KOPT-K1 (cell line): Measurements from ENCODE around the gene IL12RB2.
A peak's percentile ranks its signal among the peaks of the same experiment; 100 is the strongest.
"Not testable (repeated sequence)": the region's sequence is repeated elsewhere in the genome, so short reads cannot be mapped to it uniquely, and the experiment has no call there.

ENCODE experiments used
- H3K27ac ChIP-seq: fragments of 200-600 bp; sonication (generic); 2 replicates; pipeline ENCODE4 v1.5.1; 2016; ENCODE audit warnings: antibody characterized with exemption, mild to moderate bottlenecking, low read depth, low read length; ENCODE audit not compliant: poor library complexity, severe bottlenecking
- H3K36me3 ChIP-seq: fragments of 200-600 bp; sonication (generic); 2 replicates; pipeline ENCODE4 v1.5.1; 2017; ENCODE audit warnings: antibody characterized with exemption, mild to moderate bottlenecking, low read length, moderate library complexity; ENCODE audit not compliant: insufficient read depth
- H3K9me3 ChIP-seq: fragments of 200-600 bp; sonication (generic); 2 replicates; pipeline ENCODE4 v1.5.1; 2017; ENCODE audit warnings: antibody characterized with exemption, low read length, mild to moderate bottlenecking; ENCODE audit not compliant: insufficient read depth, poor library complexity, severe bottlenecking

IL12RB2 gene

GRCh38 chr1:67393240-67393639 lies 85.6 kb downstream of the IL12RB2 start:
- Histone ChIP-seq H3K36me3 (no peaks in the 10 kb centered on the region; the same call in 1 of the 2 replicates), H3K9me3 (no peaks in the 10 kb centered on the region), H3K27ac (peak overlapping the region; percentile 56)

- peak overlapping the region; percentile 56 for H3K27ac ChIP-seq
- H3K36me3 ChIP-seq: no peaks in the 10 kb centered on the region; the same call in 1 of the 2 replicates
- no peaks in the 10 kb centered on the region for H3K9me3 ChIP-seq
Measured at GRCh38 chr1:67393737-67394136, 86.1 kb downstream of the IL12RB2 start.

GRCh38 chr1:67394548-67394947 lies 86.9 kb downstream of the IL12RB2 start:
- no peak overlapping the region for H3K27ac ChIP-seq
- H3K9me3 ChIP-seq: no peaks in the 10 kb centered on the region
- H3K36me3 ChIP-seq: no peaks in the 10 kb centered on the region; the same call in 1 of the 2 replicates

- no peaks in the 10 kb centered on the region for H3K36me3 ChIP-seq
- H3K27ac ChIP-seq: no peak overlapping the region
- no peaks in the 10 kb centered on the region for H3K9me3 ChIP-seq
Measured at GRCh38 chr1:67399199-67399993, 91.7 kb downstream of the IL12RB2 start.

GRCh38 chr1:67400029-67400786 lies 92.5 kb downstream of the IL12RB2 start:
- not testable (repeated sequence) for H3K27ac ChIP-seq, H3K36me3 ChIP-seq, H3K9me3 ChIP-seq

GRCh38 chr1:67401443-67401842 lies 93.8 kb downstream of the IL12RB2 start:
- no peak overlapping the region for H3K27ac ChIP-seq
- H3K36me3 ChIP-seq: peaks cover 19% of the 10 kb centered on the region
- no peaks in the 10 kb centered on the region for H3K9me3 ChIP-seq

- no peak overlapping the region for H3K27ac ChIP-seq
- H3K36me3 ChIP-seq: peaks cover 42% of the 10 kb centered on the region
- H3K9me3 ChIP-seq: no peaks in the 10 kb centered on the region
Measured at GRCh38 chr1:67404212-67404620, 96.5 kb downstream of the IL12RB2 start.

- Histone ChIP-seq H3K9me3 (no peaks in the 10 kb centered on the region), H3K36me3 (peaks cover 56% of the 10 kb centered on the region), H3K27ac (no peak overlapping the region)
Measured at GRCh38 chr1:67405473-67406245, 98.0 kb downstream of the IL12RB2 start.

GRCh38 chr1:67407498-67407897 lies 99.8 kb downstream of the IL12RB2 start:
- Histone ChIP-seq H3K9me3 (no peaks in the 10 kb centered on the region), H3K36me3 (peaks cover 74% of the 10 kb centered on the region)

GRCh38 chr1:67408148-67408547 lies 100.5 kb downstream of the IL12RB2 start:
- peaks cover 78% of the 10 kb centered on the region for H3K36me3 ChIP-seq
- H3K27ac ChIP-seq: no peak overlapping the region
- H3K9me3 ChIP-seq: no peaks in the 10 kb centered on the region

More at GRCh38 chr1:67407498-67407897, 99.8 kb downstream of the IL12RB2 start:
- H3K27ac ChIP-seq: no peak overlapping the region

- not testable (repeated sequence) for H3K9me3 ChIP-seq, H3K27ac ChIP-seq
- H3K36me3 ChIP-seq: peaks cover 97% of the 10 kb centered on the region
Measured at GRCh38 chr1:67413101-67413500, 105.4 kb downstream of the IL12RB2 start.

- Histone ChIP-seq H3K27ac (no peak overlapping the region), H3K36me3 (peaks cover 97% of the 10 kb centered on the region), H3K9me3 (no peaks in the 10 kb centered on the region)
Measured at GRCh38 chr1:67414574-67414973, 106.9 kb downstream of the IL12RB2 start.

GRCh38 chr1:67415041-67415440 lies 107.4 kb downstream of the IL12RB2 start:
- Histone ChIP-seq H3K27ac (no peak overlapping the region), H3K9me3 (no peaks in the 10 kb centered on the region), H3K36me3 (peaks cover 97% of the 10 kb centered on the region)

- H3K27ac ChIP-seq, H3K9me3 ChIP-seq: not testable (repeated sequence)
- peaks cover 100% of the 10 kb centered on the region for H3K36me3 ChIP-seq
Measured at GRCh38 chr1:67417733-67418132, 110.1 kb downstream of the IL12RB2 start.
